Psoas muscle (tissue), 8 donors: Measurements from ENCODE around the gene PLCXD3. TPM values are rescaled to one million over a fixed set of nuclear protein-coding genes. Genes with fewer than 3 reads are reported as not detected.
"Not testable (repeated sequence)": the region's sequence is repeated elsewhere in the genome, so short reads cannot be mapped to it uniquely, and the experiment has no call there.

Experiments used
- ATAC-seq, 4 donors: fragments of 200-7000 bp; cut with Tn5 transposase; one replicate each; pipeline ENCODE4 v1.9.1; 2020; ENCODE audit warnings: moderate library complexity in 3 of 4, mild to moderate bottlenecking in 2 of 4
- DNase-seq, 2 donors: peaks; one replicate each; pipeline ENCODE4 v3.0.0-alpha.2; 2020
- H3K27ac ChIP-seq: fragments of 200-600 bp; one replicate; pipeline ENCODE4 v1.8.0; 2022
- H3K27me3 ChIP-seq, 3 donors: fragments of 200-600 bp in 1 of 3; one replicate each; pipeline versions ENCODE4 v1.6.1 to v1.8.0; 2013 to 2022; ENCODE audit warnings: low read length in 2 of 3, mild to moderate bottlenecking in 2 of 3, moderate library complexity in 1 of 3; ENCODE audit not compliant: insufficient read depth in 3 of 3
- H3K36me3 ChIP-seq, 2 donors: fragments of 200-600 bp in 1 of 2; one replicate each; pipeline versions ENCODE4 v1.6.1 to v1.8.0; 2013 to 2022; ENCODE audit warnings: low read depth in 1 of 2, mild to moderate bottlenecking in 1 of 2, moderate library complexity in 1 of 2; ENCODE audit not compliant: insufficient read depth in 1 of 2
- H3K4me1 ChIP-seq: fragments of 200-600 bp; one replicate; pipeline ENCODE4 v1.8.0; 2022
- H3K4me3 ChIP-seq: fragments of 200-600 bp; one replicate; pipeline ENCODE4 v1.8.0; 2022; ENCODE audit warnings: mild to moderate bottlenecking
- H3K9me3 ChIP-seq: fragments of 200-600 bp; one replicate; pipeline ENCODE4 v1.8.0; 2022
- CTCF ChIP-seq: fragments of 200-600 bp; IDR thresholded peaks from one replicate; pipeline ENCODE4 v1.8.0; 2022; ENCODE audit warnings: antibody characterized with exemption
- WGBS, 3 donors: extraction: QIAGEN DNeasy Blood & Tissue Kit; methylation state at CpG; one replicate each; pipeline versions ENCODE4 v1.1.6 to v1.1.7; 2013; 5-methylcytosine and 5-hydroxymethylcytosine counted together
- intact Hi-C, 2 donors: fragments of 100-400 bp; cut with DNase I; formaldehyde crosslinking; loops; one replicate each; pipeline versions ENCODE4 v1.11.0 to v1.14.2; 2022
- polyA plus RNA-seq, 3 donors: library from polyadenylated mRNA; stranded (reverse); fragments of 200-250 nt; gene quantifications; one replicate each; pipeline ENCODE4 v1.2.3, GENCODE V29; 2013
- total RNA-seq, 4 donors: library from RNA; stranded (reverse); fragmentation: NEBNext Ultra II Directional in 2 of 4; extraction: Animal tissue kit (Norgen Biotek cat#: 25700) in 2 of 4; gene quantifications; one replicate each; pipeline versions ENCODE4 v1.2.1 to v1.2.4, GENCODE V29; 2021 to 2023
- donor health status: healthy with polysubstance abuse.
- donor health status: DM: no; HTN: no; CAD: no; lungs with moderate emphysema.
- donor health status: Bipolar disorder and iron deficiency.
- donor health status: healthy.
- donor health status: DM: yes; HTN: yes; CAD: no.
- donor health status: DM: no; HTN: no; CAD: no.
- donor health status: DM: no; HTN: no; CAD: no.
- donor health status: DM: yes; HTN: yes; CAD: no.

The PLCXD3 gene
- total and polyA plus RNA-seq, 7 donors = 0.12 to 0.73 (median 0.22) TPM

GRCh38 chr5:41507501-41507900, 2.9 kb downstream of the PLCXD3 start:
- H3K36me3 ChIP-seq = no peaks in the 10 kb centered on the region
- no peak for TF ChIP-seq CTCF
- H3K4me3 ChIP-seq = no peak overlapping the region
- no peaks in the 10 kb centered on the region for H3K4me1 ChIP-seq
- H3K9me3 ChIP-seq = no peaks in the 10 kb centered on the region
- intact Hi-C loops = no loop called here
- H3K27ac ChIP-seq = no peak overlapping the region
- ATAC-seq = no peak
- H3K27me3 ChIP-seq = peaks cover 0 to 15% (median 5%) of the 10 kb centered on the region in 3 donors
- no peak for DNase-seq
- 83 to 87% (median 85%) methylated on average over 3 of the region's 3 CpGs for whole genome bisulfite sequencing, 3 donors

GRCh38 chr5:41503860-41504259, 6.5 kb downstream of the PLCXD3 start:
- no peak for TF ChIP-seq CTCF
- Histone ChIP-seq H3K27ac (no peak overlapping the region), H3K9me3 (no peaks in the 10 kb centered on the region), H3K36me3 (no peaks in the 10 kb centered on the region), H3K27me3 (no peaks in the 10 kb centered on the region), H3K4me3 (no peak overlapping the region), H3K4me1 (no peaks in the 10 kb centered on the region)
- intact Hi-C loops = no loop called here
- ATAC-seq (no peak), DNase-seq (no peak)

DNA sequence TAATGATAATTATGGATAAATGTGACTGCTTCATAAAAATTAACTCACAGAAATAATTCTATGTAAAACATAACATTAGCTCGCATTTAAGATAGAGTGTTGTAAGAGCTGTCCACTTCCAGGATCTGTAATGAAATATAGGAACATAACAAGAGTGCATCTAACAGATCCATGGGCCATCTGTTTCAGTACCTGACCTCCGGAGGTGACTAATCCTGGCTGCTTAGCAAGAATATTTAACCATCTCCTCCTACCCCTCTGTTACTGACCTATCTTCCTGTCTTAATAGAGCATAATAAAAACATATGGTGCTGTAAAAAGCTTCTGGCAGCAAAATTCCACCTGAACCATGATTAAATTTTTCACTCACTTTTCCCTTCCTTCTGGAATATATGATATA, 7.1 kb downstream of the PLCXD3 start:
- Histone ChIP-seq H3K36me3 (no peaks in the 10 kb centered on the region), H3K9me3 (no peaks in the 10 kb centered on the region), H3K27me3 (no peaks in the 10 kb centered on the region), H3K4me3 (no peak overlapping the region), H3K4me1 (no peaks in the 10 kb centered on the region), H3K27ac (no peak overlapping the region)
- DNase-seq = no peak
- ATAC-seq = no peak
- intact Hi-C loops = no loop called here
- no peak for TF ChIP-seq CTCF
- 61 to 68% (median 66%) methylated on average over 2 of the region's 2 CpGs for WGBS, 3 donors

DNA sequence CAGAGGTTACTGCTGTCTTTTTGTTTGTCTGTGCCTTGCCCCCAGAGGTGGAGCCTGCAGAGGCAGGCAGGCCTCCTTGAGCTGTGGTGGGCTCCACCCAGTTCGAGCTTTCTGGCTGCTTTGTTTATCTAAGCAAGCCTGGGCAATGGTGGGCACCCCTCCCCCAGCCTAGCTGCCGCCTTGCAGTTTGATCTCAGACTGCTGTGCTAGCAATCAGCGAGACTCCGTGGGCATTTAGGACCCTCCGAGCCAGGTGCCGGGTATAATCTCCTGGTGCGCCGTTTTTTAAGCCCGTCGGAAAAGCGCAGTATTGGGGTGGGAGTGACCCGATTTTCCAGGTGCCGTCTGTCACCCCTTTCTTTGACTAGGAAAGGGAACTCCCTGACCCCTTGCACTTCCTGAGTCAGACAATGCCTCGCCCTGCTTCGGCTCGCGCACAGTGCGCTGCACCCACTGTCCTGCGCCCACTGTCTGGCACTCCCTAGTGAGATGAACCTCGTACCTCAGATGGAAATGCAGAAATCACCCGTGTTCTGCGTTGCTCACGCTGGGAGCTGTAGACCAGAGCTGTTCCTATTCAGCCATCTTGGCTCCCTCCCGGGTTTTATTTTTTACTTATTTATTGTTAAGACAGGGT, 16.8 kb downstream of the PLCXD3 start:
- H3K4me1 ChIP-seq, intact Hi-C loops, H3K4me3 ChIP-seq, H3K36me3 ChIP-seq, ATAC-seq, DNase-seq, H3K9me3 ChIP-seq, H3K27ac ChIP-seq, H3K27me3 ChIP-seq: not testable (repeated sequence)
- 86 to 87% (median 86%) methylated on average over 21 to 24 of the region's 24 CpGs for WGBS, 3 donors

- Histone ChIP-seq H3K9me3 (no peaks in the 10 kb centered on the region), H3K4me3 (no peak overlapping the region), H3K27me3 (no peaks in the 10 kb centered on the region), H3K36me3 (no peaks in the 10 kb centered on the region), H3K27ac (no peak overlapping the region), H3K4me1 (no peaks in the 10 kb centered on the region)
- no peak for ATAC-seq
- TF ChIP-seq CTCF = no peak
- intact Hi-C loops = no loop called here
- DNase-seq = no peak
- WGBS, 3 donors = 76 to 84% (median 78%) methylated on average over 3 of the region's 3 CpGs
Measured at GRCh38 chr5:41485533-41485932, 24.9 kb downstream of the PLCXD3 start.
